Neural cell (in vitro differentiated cells): ENCODE results near the gene NNT.

ENCODE experiments used
- EP300 ChIP-seq: fragments of 450-650 bp; conservative IDR thresholded peaks from 2 replicates; pipeline ENCODE4 v1.6.1; 2014; ENCODE audit warnings: antibody characterized with exemption, mild to moderate bottlenecking, moderate library complexity; ENCODE audit not compliant: poor library complexity, severe bottlenecking
- EZH2 ChIP-seq: fragments of 200-600, 300-800 bp; shearing (Covaris generic), sonication (generic); IDR thresholded peaks from 2 replicates; pipeline ENCODE4 v1.6.1; 2014; ENCODE audit warnings: antibody characterized with exemption, low read length, borderline replicate concordance, mild to moderate bottlenecking; ENCODE audit not compliant: insufficient read depth, poor library complexity, severe bottlenecking
- MXI1 ChIP-seq: fragments of 450-650 bp; conservative IDR thresholded peaks from 2 replicates; pipeline ENCODE4 v1.6.1; 2014; ENCODE audit warnings: antibody characterized with exemption, mild to moderate bottlenecking; ENCODE audit not compliant: poor library complexity, severe bottlenecking
- POLR2AphosphoS5 ChIP-seq: IDR thresholded peaks from 2 replicates; pipeline ENCODE4 v1.6.1; 2012
- RAD21 ChIP-seq: fragments of 450-650 bp; conservative IDR thresholded peaks from 2 replicates; pipeline ENCODE4 v1.6.1; 2014; ENCODE audit warnings: antibody characterized with exemption, mild to moderate bottlenecking, moderate library complexity
- TAF1 ChIP-seq: IDR thresholded peaks from 2 replicates; pipeline ENCODE4 v1.6.1; 2012; ENCODE audit warnings: low read depth
- TF ChIP-seq, protein P1 (sequence below): fragments of 450-650 bp; IDR thresholded peaks from 2 replicates; pipeline ENCODE4 v1.5.1; 2014; ENCODE audit warnings: antibody characterized with exemption, mild to moderate bottlenecking, moderate library complexity; ENCODE audit not compliant: poor library complexity, severe bottlenecking

DNA sequence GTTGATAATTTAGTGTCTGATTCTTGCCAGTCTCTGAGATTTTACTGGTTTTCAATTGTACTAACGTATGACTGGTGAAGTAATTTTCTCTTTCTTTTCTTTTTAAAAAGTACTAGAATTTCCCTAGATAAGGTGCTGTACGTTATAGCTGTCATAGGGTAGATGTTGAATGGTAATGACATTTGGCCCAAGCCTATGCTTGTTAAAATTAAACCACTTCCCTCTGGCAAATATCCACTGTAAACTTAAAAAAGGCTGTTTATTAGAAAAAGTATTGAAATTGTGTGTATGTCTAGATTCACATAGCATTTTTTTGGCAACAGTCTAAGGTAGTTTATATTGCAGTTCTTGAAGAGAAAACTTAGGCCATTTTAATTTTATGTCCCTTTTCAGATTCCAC, 97.6 kb downstream of the NNT start:
- TF ChIP-seq, protein P1, sequence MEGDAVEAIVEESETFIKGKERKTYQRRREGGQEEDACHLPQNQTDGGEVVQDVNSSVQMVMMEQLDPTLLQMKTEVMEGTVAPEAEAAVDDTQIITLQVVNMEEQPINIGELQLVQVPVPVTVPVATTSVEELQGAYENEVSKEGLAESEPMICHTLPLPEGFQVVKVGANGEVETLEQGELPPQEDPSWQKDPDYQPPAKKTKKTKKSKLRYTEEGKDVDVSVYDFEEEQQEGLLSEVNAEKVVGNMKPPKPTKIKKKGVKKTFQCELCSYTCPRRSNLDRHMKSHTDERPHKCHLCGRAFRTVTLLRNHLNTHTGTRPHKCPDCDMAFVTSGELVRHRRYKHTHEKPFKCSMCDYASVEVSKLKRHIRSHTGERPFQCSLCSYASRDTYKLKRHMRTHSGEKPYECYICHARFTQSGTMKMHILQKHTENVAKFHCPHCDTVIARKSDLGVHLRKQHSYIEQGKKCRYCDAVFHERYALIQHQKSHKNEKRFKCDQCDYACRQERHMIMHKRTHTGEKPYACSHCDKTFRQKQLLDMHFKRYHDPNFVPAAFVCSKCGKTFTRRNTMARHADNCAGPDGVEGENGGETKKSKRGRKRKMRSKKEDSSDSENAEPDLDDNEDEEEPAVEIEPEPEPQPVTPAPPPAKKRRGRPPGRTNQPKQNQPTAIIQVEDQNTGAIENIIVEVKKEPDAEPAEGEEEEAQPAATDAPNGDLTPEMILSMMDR, result no peak
- TF ChIP-seq TAF1 (no peak), EZH2 (no peak), EP300 (no peak), MXI1 (no peak), POLR2AphosphoS5 (no peak), RAD21 (no peak)
